ENCODE results near the gene CPED1.

The CPED1 gene

GRCh38 chr7:121081327-121081936 lies 92.9 kb downstream of the CPED1 start:
- H3K27ac ChIP-seq, result no peak overlapping the region
- H3K4me3 ChIP-seq (ENCODE audit: low read depth, low read length), result no peak overlapping the region
- H3K4me2 ChIP-seq (ENCODE audit: low read length), result no peak overlapping the region
- H3K4me1 ChIP-seq, result no peaks in the 10 kb centered on the region
- H3K9ac ChIP-seq, result no peak overlapping the region
- no peaks in the 10 kb centered on the region for H3K36me3 ChIP-seq (ENCODE audit: control insufficient read depth, insufficient read depth, low read length)
- H3K9me3 ChIP-seq (ENCODE audit: control insufficient read depth, low read length), result no peaks in the 10 kb centered on the region
- no peaks in the 10 kb centered on the region for H3K79me2 ChIP-seq
- no peaks in the 10 kb centered on the region for H3K27me3 ChIP-seq (ENCODE audit: control insufficient read depth, insufficient read depth, low read length)
- TF ChIP-seq, protein P1, sequence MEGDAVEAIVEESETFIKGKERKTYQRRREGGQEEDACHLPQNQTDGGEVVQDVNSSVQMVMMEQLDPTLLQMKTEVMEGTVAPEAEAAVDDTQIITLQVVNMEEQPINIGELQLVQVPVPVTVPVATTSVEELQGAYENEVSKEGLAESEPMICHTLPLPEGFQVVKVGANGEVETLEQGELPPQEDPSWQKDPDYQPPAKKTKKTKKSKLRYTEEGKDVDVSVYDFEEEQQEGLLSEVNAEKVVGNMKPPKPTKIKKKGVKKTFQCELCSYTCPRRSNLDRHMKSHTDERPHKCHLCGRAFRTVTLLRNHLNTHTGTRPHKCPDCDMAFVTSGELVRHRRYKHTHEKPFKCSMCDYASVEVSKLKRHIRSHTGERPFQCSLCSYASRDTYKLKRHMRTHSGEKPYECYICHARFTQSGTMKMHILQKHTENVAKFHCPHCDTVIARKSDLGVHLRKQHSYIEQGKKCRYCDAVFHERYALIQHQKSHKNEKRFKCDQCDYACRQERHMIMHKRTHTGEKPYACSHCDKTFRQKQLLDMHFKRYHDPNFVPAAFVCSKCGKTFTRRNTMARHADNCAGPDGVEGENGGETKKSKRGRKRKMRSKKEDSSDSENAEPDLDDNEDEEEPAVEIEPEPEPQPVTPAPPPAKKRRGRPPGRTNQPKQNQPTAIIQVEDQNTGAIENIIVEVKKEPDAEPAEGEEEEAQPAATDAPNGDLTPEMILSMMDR (IDR thresholded peaks at IDR 0.05), result peak; percentile 72
- no peak overlapping the region for H2AFZ ChIP-seq

DNA sequence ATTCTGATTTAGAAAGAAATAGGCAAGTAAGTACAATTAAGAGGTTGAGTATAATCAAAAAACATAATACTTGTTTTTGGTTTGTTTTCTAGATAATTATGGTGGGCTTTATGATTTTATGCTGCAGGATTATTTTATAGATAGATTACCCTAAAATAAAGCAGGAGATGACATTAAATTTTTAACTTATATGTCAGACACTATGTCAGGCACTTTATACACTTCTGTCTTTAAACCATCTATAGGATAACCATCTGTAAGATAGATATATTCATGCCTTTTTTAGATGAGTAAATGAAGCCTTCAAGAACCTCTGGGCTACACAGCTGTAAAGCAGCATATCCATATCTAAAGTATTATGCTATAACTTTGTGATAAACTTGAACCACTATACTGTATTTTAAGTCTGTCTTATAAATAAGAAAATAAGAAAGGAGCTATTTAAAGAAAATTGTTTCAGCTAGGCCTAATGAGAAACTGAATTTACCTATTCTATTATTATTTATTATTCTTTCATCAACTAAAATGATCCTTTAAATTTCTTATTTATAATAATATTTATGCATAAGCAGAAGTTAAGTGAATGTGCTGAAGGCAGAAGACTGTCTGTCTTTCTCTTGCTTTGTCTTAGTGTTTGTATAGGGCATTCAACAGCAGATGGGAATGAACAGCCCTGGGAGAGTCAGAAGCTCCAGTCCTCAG lies 94.0 kb downstream of the CPED1 start:
- H3K4me1 ChIP-seq, result no peaks in the 10 kb centered on the region

DNA sequence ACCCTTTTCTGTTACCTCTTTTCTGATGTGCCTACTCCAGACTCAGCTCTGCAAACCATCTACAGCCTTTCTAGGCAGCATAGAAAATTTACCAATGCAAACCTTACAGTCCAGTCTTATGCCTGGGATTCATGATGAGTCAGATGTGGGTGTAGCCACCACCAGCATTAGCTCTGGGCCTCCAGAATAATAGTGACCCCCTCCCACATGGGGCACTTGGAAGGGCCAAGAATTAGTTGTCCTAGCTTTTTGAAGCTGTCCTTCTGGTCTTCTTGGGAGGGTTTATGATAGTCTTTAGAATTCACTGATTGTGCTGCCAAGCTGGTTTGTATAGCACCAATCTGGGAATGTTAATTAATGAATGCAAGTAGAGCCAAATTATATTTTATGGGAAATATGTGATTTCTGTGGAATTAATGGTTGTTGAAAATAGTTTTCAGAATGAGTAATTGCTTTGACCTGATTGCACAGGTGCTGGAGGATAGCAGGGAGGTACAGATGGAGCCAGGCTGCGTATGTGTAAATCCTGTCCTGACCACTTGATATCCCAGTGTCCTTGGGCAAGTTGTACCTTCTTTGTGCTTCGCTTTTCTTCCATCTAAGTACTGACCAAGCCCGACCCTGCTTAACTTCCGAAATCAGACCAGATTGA lies 94.8 kb downstream of the CPED1 start:
- H3K79me2 ChIP-seq, result no peaks in the 10 kb centered on the region
- no peaks in the 10 kb centered on the region for H3K27me3 ChIP-seq (ENCODE audit: control insufficient read depth, insufficient read depth, low read length)
- no peak overlapping the region for H3K4me3 ChIP-seq (ENCODE audit: low read depth, low read length)
- TF ChIP-seq, protein P1 (IDR thresholded peaks at IDR 0.05), result no peak
- no peaks in the 10 kb centered on the region for H3K4me1 ChIP-seq
- no peak overlapping the region for H2AFZ ChIP-seq
- H3K9me3 ChIP-seq (ENCODE audit: control insufficient read depth, low read length), result no peaks in the 10 kb centered on the region
- no peak overlapping the region for H3K9ac ChIP-seq
- H3K27ac ChIP-seq, result no peak overlapping the region
- no peaks in the 10 kb centered on the region for H3K36me3 ChIP-seq (ENCODE audit: control insufficient read depth, insufficient read depth, low read length)
- H3K4me2 ChIP-seq (ENCODE audit: low read length), result no peak overlapping the region

More for the DNA sequence above, 94.0 kb downstream of the CPED1 start:
- Histone ChIP-seq H3K36me3 (ENCODE audit: control insufficient read depth, insufficient read depth, low read length) (no peaks in the 10 kb centered on the region), H3K9ac (no peak overlapping the region), H3K79me2 (no peaks in the 10 kb centered on the region), H3K27ac (no peak overlapping the region), H3K4me2 (ENCODE audit: low read length) (no peak overlapping the region), H3K9me3 (ENCODE audit: control insufficient read depth, low read length) (no peaks in the 10 kb centered on the region), H2AFZ (no peak overlapping the region), H3K27me3 (ENCODE audit: control insufficient read depth, insufficient read depth, low read length) (no peaks in the 10 kb centered on the region), H3K4me3 (ENCODE audit: low read depth, low read length) (no peak overlapping the region)
- TF ChIP-seq, protein P1 (IDR thresholded peaks at IDR 0.05), result no peak

DNA sequence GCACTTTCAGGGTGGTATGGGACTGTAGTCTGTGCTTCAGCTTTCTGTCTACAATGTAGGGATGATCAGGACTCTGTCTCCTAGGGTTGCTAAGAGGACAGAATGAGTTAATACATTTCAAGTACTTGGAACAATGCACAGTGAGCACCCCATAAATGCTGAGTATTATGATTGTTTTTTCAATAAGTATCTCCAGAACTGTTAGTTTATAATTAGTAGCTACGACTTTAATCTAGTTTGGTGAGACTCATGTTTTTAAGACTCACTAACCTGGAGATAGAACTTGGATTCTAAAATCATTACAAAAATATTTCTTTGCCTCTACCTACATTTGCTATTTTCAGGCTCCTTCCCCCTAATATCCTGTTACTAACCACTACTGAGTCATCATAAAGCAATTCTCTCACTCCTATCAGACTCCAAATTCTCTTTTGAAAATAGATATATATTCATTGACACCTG lies 95.3 kb downstream of the CPED1 start:
- no peaks in the 10 kb centered on the region for H3K36me3 ChIP-seq (ENCODE audit: control insufficient read depth, insufficient read depth, low read length)

More for the DNA sequence above, 95.3 kb downstream of the CPED1 start:
- H3K4me2 ChIP-seq (ENCODE audit: low read length), result no peak overlapping the region
- TF ChIP-seq, protein P1 (IDR thresholded peaks at IDR 0.05), result no peak
- no peaks in the 10 kb centered on the region for H3K4me1 ChIP-seq
- no peak overlapping the region for H3K27ac ChIP-seq
- H3K4me3 ChIP-seq (ENCODE audit: low read depth, low read length), result no peak overlapping the region
- no peaks in the 10 kb centered on the region for H3K27me3 ChIP-seq (ENCODE audit: control insufficient read depth, insufficient read depth, low read length)
- no peaks in the 10 kb centered on the region for H3K79me2 ChIP-seq
- H3K9ac ChIP-seq, result no peak overlapping the region
- H3K9me3 ChIP-seq (ENCODE audit: control insufficient read depth, low read length), result no peaks in the 10 kb centered on the region
- no peak overlapping the region for H2AFZ ChIP-seq
